SK-N-SH (cell line): Measurements from ENCODE around the gene ADAMTS17.

Source experiments
- CHD2 ChIP-seq: fragments of 150-350 bp; IDR thresholded peaks from 2 replicates; pipeline ENCODE4 v1.6.1; 2018; ENCODE audit warnings: low read length; ENCODE audit not compliant: partially characterized antibody
- CTCF ChIP-seq: fragments of 200-600 bp; sonication (generic); IDR thresholded peaks from 2 replicates; pipeline ENCODE4 v1.6.1; 2017; ENCODE audit warnings: antibody characterized with exemption, mild to moderate bottlenecking, moderate library complexity
- EP300 ChIP-seq, 2 experiments: IDR thresholded peaks; 2 replicates each; pipeline versions ENCODE4 v1.4.0 to v1.6.1; 2012; ENCODE audit warnings: borderline replicate concordance in 1 of 2, low read depth in 1 of 2, low read length in 1 of 2
- EZH2phosphoT487 ChIP-seq: fragments of 200-600 bp; sonication (generic); IDR thresholded peaks from 2 replicates; pipeline ENCODE4 v1.6.1; 2017; ENCODE audit warnings: low read depth, mixed run types, mild to moderate bottlenecking, antibody characterized with exemption, moderate library complexity, borderline replicate concordance
- MAX ChIP-seq: IDR thresholded peaks from 2 replicates; pipeline ENCODE4 v1.4.0; 2012; ENCODE audit warnings: low read depth
- NFIC ChIP-seq: IDR thresholded peaks from 2 replicates; pipeline ENCODE4 v1.4.0; 2012; ENCODE audit warnings: borderline replicate concordance
- POLR2AphosphoS5 ChIP-seq: IDR thresholded peaks from 2 replicates; pipeline ENCODE4 v1.6.1; 2012; ENCODE audit warnings: low read depth, low read length
- REST ChIP-seq: IDR thresholded peaks from 2 replicates; pipeline ENCODE4 v1.6.1; 2012; ENCODE audit warnings: mild to moderate bottlenecking, low read depth, low read length, moderate library complexity
- RFX5 ChIP-seq: IDR thresholded peaks from 2 replicates; pipeline ENCODE4 v1.6.1; 2012; ENCODE audit warnings: mild to moderate bottlenecking, improper control_type of control experiment, low read length
- RXRA ChIP-seq: IDR thresholded peaks from 2 replicates; pipeline ENCODE4 v1.4.0; 2012; ENCODE audit warnings: low read depth, mild to moderate bottlenecking, borderline replicate concordance
- TAF1 ChIP-seq: IDR thresholded peaks from 2 replicates; pipeline ENCODE4 v1.6.1; 2012; ENCODE audit warnings: low read depth, mild to moderate bottlenecking, low read length, moderate library complexity, borderline replicate concordance
- TCF12 ChIP-seq: IDR thresholded peaks from 2 replicates; pipeline ENCODE4 v1.4.0; 2012
- USF1 ChIP-seq: IDR thresholded peaks from 2 replicates; pipeline ENCODE4 v1.4.0; 2012; ENCODE audit warnings: low read depth, borderline replicate concordance
- YY1 ChIP-seq: IDR thresholded peaks from 2 replicates; pipeline ENCODE4 v1.4.0; 2012; ENCODE audit warnings: low read depth, mild to moderate bottlenecking

- no peak for TF ChIP-seq EP300 (IDR thresholded peaks at IDR 0.05; ENCODE audit: borderline replicate concordance in 1 of 2, low read depth in 1 of 2, low read length in 1 of 2)
- TF ChIP-seq RFX5, result no peak
- TF ChIP-seq POLR2AphosphoS5, result no peak
- TF ChIP-seq CTCF, result no peak
- TF ChIP-seq RXRA, result no peak
- no peak for TF ChIP-seq EZH2phosphoT487
- TF ChIP-seq USF1, result no peak
- TF ChIP-seq TAF1, result no peak
- no peak for TF ChIP-seq TCF12
- no peak for TF ChIP-seq CHD2
- TF ChIP-seq NFIC, result no peak
- TF ChIP-seq MAX, result no peak
- TF ChIP-seq REST, result no peak
- no peak for TF ChIP-seq YY1
These were observed 30.6 kb downstream of the ADAMTS17 start for GRCh38 chr15:100311154-100311625.
